Epithelial cell of proximal tubule (primary cell): ENCODE results near the gene JAKMIP2. TPM values are rescaled to one million over a fixed set of nuclear protein-coding genes. Genes with fewer than 3 reads are reported as not detected.

Experiments used
- DNase-seq: peaks from one replicate; pipeline ENCODE4 v3.0.0-alpha.2; 2011; ENCODE audit warnings: low read depth
- H3K4me3 ChIP-seq: 2 replicates; pipeline ENCODE4 v1.5.1; 2011; ENCODE audit warnings: low read depth, mild to moderate bottlenecking, low read length
- total RNA-seq: library from RNA; depleted of rRNA; stranded (reverse); fragments of >200 nt; gene quantifications from 2 replicates; pipeline ENCODE4 v1.2.3, GENCODE V29; 2015
- TF ChIP-seq, protein P1 (sequence below): conservative IDR thresholded peaks from 2 replicates; pipeline ENCODE4 v1.5.1; 2012; ENCODE audit warnings: low read depth, mild to moderate bottlenecking, low read length

Gene JAKMIP2
- total RNA-seq, 1 donor from 2014 or later, result 0.17 TPM

DNA sequence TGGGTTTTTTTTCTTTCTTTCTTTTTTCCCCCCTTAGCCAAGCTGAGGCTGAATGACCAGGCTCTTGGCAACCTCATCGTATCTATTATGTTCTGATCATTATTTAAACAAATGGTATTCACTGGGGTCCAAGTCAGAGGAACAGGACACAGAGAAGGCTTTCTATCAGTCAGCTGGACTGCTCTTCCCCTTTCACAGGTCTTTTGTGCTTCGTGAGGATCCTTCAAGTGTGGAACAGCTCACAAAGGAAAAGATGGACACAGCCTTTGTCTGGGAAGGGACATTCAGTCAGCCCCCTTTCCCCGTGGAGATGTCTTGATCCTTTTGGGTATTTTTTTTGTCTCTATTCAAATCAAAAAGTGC is 218.4 kb downstream of the JAKMIP2 start:
- H3K4me3 ChIP-seq, result no peak overlapping the region
- no peak for DNase-seq
- TF ChIP-seq, protein P1, sequence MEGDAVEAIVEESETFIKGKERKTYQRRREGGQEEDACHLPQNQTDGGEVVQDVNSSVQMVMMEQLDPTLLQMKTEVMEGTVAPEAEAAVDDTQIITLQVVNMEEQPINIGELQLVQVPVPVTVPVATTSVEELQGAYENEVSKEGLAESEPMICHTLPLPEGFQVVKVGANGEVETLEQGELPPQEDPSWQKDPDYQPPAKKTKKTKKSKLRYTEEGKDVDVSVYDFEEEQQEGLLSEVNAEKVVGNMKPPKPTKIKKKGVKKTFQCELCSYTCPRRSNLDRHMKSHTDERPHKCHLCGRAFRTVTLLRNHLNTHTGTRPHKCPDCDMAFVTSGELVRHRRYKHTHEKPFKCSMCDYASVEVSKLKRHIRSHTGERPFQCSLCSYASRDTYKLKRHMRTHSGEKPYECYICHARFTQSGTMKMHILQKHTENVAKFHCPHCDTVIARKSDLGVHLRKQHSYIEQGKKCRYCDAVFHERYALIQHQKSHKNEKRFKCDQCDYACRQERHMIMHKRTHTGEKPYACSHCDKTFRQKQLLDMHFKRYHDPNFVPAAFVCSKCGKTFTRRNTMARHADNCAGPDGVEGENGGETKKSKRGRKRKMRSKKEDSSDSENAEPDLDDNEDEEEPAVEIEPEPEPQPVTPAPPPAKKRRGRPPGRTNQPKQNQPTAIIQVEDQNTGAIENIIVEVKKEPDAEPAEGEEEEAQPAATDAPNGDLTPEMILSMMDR, result no peak

DNA sequence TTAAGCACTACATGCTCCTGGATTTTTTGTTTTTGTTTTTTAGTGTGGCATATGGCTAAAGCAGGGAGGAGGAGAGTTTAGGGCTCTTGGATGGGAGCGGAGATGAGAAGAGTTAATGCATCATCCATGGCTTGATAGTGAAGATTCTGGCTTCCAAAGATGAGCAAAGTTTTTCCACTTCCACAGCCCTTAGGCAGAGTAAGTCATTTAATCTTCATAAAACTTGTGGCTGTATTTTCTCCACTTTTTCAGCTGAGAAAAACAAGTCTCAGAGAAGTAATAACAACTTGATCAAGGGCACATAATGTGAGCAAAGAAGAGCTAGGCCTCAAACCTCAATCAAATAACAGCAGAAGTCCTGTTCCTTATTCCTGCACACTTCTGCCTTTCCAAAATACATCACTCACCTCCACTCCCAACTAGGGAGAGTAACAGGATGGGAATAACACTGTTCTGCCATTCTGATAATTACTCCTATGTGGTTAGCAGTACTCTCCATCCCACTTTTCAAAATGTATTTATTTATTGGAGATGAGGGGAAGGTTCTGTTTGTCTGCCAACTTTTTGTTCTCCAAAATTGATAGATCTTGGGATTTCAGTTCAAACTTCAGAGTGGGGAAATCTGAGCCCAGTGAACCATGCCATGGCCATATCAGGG is 218.9 kb downstream of the JAKMIP2 start:
- TF ChIP-seq, protein P1, result no peak
- no peak overlapping the region for H3K4me3 ChIP-seq
- no peak for DNase-seq

DNA sequence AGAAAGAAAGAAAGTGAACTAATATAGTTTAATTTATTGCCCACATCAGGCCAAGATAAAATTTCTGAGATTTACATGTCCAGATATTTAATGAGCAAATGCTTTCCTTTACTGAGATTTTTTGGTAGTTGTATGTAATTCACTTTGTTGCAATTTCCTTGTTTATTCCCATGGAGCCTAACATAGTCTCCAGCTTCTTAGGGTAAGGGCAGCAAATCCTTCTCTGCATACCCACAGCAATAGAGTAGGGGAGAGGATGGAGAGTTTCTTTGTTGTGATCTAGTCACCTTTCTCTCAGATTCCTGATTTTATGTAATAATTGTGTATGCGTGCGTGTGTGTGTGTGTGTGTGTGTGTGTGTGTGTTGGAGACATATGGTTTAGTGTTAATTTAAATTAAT is 221.1 kb downstream of the JAKMIP2 start:
- no peak for DNase-seq
- TF ChIP-seq, protein P1, result no peak
- H3K4me3 ChIP-seq, result no peak overlapping the region

DNA sequence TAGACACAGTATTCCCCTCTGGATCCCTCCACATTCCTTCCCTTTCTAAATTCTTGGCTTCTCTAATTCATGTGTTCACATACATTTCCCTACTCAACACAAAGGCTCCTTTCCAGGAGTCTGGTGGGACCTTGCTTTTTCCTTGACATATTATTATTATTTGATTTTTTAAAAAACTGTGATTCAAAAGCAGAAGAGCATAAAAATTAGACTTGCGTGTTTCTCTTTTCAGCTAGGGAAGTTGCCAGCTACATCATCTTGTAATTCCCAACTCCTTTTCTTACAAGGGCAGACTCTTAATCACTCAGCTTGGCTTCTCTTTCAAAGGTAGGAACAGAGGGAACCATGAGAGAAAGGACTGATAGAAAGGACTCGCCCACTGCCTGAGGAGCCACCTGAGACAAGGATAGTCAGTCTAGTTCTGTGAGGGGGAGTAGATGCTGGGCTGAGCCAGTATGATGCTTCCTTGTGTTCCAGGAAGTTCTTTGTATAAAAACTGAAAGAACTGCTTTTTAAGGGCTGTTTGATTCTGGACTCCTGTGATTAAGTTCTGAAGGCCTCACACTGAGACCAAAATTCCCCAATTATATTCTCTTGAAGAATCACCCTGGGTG is 221.7 kb downstream of the JAKMIP2 start:
- no peak for DNase-seq
- TF ChIP-seq, protein P1, result no peak
- H3K4me3 ChIP-seq, result no peak overlapping the region

DNA sequence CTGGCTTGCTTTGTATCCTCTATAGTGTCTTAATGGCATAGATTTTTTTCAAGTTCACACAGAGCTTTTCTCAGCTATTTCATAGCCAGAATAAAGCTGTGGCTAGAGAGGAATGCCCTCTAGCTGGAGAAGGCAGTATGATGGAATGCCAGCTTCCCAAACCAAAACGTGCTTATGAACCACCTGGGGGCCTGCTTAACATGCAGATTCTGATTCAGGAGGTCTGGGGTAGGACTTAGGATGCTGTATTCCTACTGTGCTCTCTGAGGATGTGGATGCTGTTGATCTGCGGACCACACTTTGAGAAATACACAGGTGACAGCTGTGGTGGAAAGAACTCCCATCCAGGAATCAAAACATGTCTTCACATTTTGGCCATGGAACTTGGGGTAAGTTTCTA is 222.8 kb downstream of the JAKMIP2 start:
- TF ChIP-seq, protein P1, result peak; percentile 28
- no peak for DNase-seq

DNA sequence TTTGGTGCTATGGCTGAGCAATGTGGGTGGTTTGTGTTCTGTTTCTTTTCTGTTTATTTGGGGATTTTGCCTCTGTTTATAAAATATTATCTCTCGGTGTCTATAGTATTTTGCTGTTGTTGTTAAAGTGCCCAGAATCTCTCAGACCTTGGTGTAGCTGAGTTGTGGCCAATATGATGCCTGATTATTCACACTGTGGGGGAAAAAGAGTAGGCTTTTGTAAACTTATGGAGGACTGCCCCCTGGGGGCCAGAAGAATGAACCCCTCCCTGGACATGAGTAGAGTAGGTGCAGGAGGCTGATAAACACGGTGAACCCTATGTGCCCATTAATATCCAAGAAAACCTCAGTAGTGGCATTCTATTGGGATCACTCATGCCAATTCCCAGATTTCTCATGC is 223.7 kb downstream of the JAKMIP2 start:
- H3K4me3 ChIP-seq, result no peak overlapping the region
- no peak for DNase-seq
- TF ChIP-seq, protein P1, result peak; percentile 85

More for the DNA sequence above, 222.8 kb downstream of the JAKMIP2 start:
- no peak overlapping the region for H3K4me3 ChIP-seq
